ENCODE results near the gene MTF1.

Gene MTF1

GRCh38 chr1:37839676-37840075 is 19.7 kb downstream of the MTF1 start:
- ChIA-PET POLR2A (interaction anchor here (0.8 to 2.7 kb wide), 2 partner anchors 12 to 20 kb away, joined by 4 to 10 read pairs; partner anchors contain the start of gene MTF1), CTCF (interaction anchor here (1.7 kb wide), 1 partner anchor 20 kb away, joined by 5 read pairs; the partner anchor contains the start of gene MTF1)
- TF ChIP-seq TARDBP (IDR thresholded peaks at IDR 0.05) (no peak), ARNT (IDR thresholded peaks at IDR 0.05) (no peak), ZNF384 (IDR thresholded peaks at IDR 0.05) (no peak), L3MBTL2 (conservative IDR thresholded peaks at IDR 0.05) (no peak), NFRKB (IDR thresholded peaks at IDR 0.05) (no peak), HDGF (IDR thresholded peaks at IDR 0.05; ENCODE audit: borderline replicate concordance) (no peak), CTBP1 (IDR thresholded peaks at IDR 0.05; ENCODE audit: borderline replicate concordance) (no peak), SUZ12 (IDR thresholded peaks at IDR 0.05) (no peak), PKNOX1 (IDR thresholded peaks at IDR 0.05) (no peak), FOXK2 (IDR thresholded peaks at IDR 0.05) (no peak)

GRCh38 chr1:37836788-37837187 is 22.6 kb downstream of the MTF1 start:
- POLR2A ChIA-PET: no interaction called here
- CTCF ChIA-PET: no interaction called here
- no peak for DNase-seq (ENCODE audit: extremely low spot score)
- TF ChIP-seq NFRKB (IDR thresholded peaks at IDR 0.05) (no peak), CTBP1 (IDR thresholded peaks at IDR 0.05; ENCODE audit: borderline replicate concordance) (no peak), FOXA1 (IDR thresholded peaks at IDR 0.05) (no peak), PKNOX1 (IDR thresholded peaks at IDR 0.05) (no peak), HDGF (IDR thresholded peaks at IDR 0.05; ENCODE audit: borderline replicate concordance) (no peak), ELF4 (IDR thresholded peaks at IDR 0.05) (no peak), FOXM1 (IDR thresholded peaks at IDR 0.05; ENCODE audit: borderline replicate concordance) (no peak)

More at GRCh38 chr1:37839676-37840075, 19.7 kb downstream of the MTF1 start:
- no peak for DNase-seq (ENCODE audit: extremely low spot score)

GRCh38 chr1:37831809-37832208 is 27.6 kb downstream of the MTF1 start:
- TF ChIP-seq ARNT (IDR thresholded peaks at IDR 0.05) (no peak), FOXM1 (IDR thresholded peaks at IDR 0.05; ENCODE audit: borderline replicate concordance) (no peak), SP1 (IDR thresholded peaks at IDR 0.05) (no peak), SUZ12 (IDR thresholded peaks at IDR 0.05) (no peak), HDGF (IDR thresholded peaks at IDR 0.05; ENCODE audit: borderline replicate concordance) (no peak), PKNOX1 (IDR thresholded peaks at IDR 0.05) (no peak), LEF1 (IDR thresholded peaks at IDR 0.05; ENCODE audit: borderline replicate concordance) (no peak), L3MBTL2 (conservative IDR thresholded peaks at IDR 0.05) (no peak), ELF4 (IDR thresholded peaks at IDR 0.05) (no peak), NFRKB (IDR thresholded peaks at IDR 0.05) (no peak), BHLHE40 (IDR thresholded peaks at IDR 0.05; ENCODE audit: borderline replicate concordance) (no peak), TARDBP (IDR thresholded peaks at IDR 0.05) (no peak), FOXA1 (IDR thresholded peaks at IDR 0.05) (no peak), ZNF384 (IDR thresholded peaks at IDR 0.05) (no peak), CTBP1 (IDR thresholded peaks at IDR 0.05; ENCODE audit: borderline replicate concordance) (no peak)
- CTCF ChIA-PET: no interaction called here
- POLR2A ChIA-PET: no interaction called here
- DNase-seq (ENCODE audit: extremely low spot score): no peak

- ChIA-PET CTCF (interaction anchor here (0.5 kb wide), 1 partner anchor 202 kb away, joined by 7 read pairs; no protein-coding TSS in a partner anchor), POLR2A (no interaction called here)
- TF ChIP-seq CTBP1 (IDR thresholded peaks at IDR 0.05; ENCODE audit: borderline replicate concordance) (no peak), FOXA1 (IDR thresholded peaks at IDR 0.05) (no peak), HDGF (IDR thresholded peaks at IDR 0.05; ENCODE audit: borderline replicate concordance) (no peak), SUZ12 (IDR thresholded peaks at IDR 0.05) (no peak), NFRKB (IDR thresholded peaks at IDR 0.05) (no peak), TARDBP (IDR thresholded peaks at IDR 0.05) (no peak), L3MBTL2 (conservative IDR thresholded peaks at IDR 0.05) (no peak), SP1 (IDR thresholded peaks at IDR 0.05) (no peak), ARNT (IDR thresholded peaks at IDR 0.05) (no peak), LEF1 (IDR thresholded peaks at IDR 0.05; ENCODE audit: borderline replicate concordance) (no peak), ELF4 (IDR thresholded peaks at IDR 0.05) (no peak), FOXM1 (IDR thresholded peaks at IDR 0.05; ENCODE audit: borderline replicate concordance) (no peak), FOXK2 (IDR thresholded peaks at IDR 0.05) (no peak), BHLHE40 (IDR thresholded peaks at IDR 0.05; ENCODE audit: borderline replicate concordance) (no peak), ZNF384 (IDR thresholded peaks at IDR 0.05) (no peak), PKNOX1 (IDR thresholded peaks at IDR 0.05) (no peak)
- DNase-seq (ENCODE audit: extremely low spot score): no peak
Observed at GRCh38 chr1:37831109-37831508, 28.3 kb downstream of the MTF1 start.

- CTCF ChIA-PET: interaction anchor here (1.2 kb wide), 1 partner anchor 32 kb away, joined by 5 read pairs; no protein-coding TSS in a partner anchor
Observed at GRCh38 chr1:37828410-37829074, 30.9 kb downstream of the MTF1 start.

More at GRCh38 chr1:37828410-37829074, 30.9 kb downstream of the MTF1 start:
- TF ChIP-seq BHLHE40 (IDR thresholded peaks at IDR 0.05; ENCODE audit: borderline replicate concordance) (no peak), SUZ12 (IDR thresholded peaks at IDR 0.05) (no peak), ARNT (IDR thresholded peaks at IDR 0.05) (no peak), L3MBTL2 (conservative IDR thresholded peaks at IDR 0.05) (no peak)
- no peak for DNase-seq (ENCODE audit: extremely low spot score)
- POLR2A ChIA-PET: interaction anchor here (1.4 kb wide), 1 partner anchor 31 kb away, joined by 4 read pairs; the partner anchor contains the start of gene MTF1

Measured in HEK293T (cell line).